Measurements from ENCODE around the gene RFK. TPM values are rescaled to one million over a fixed set of nuclear protein-coding genes. Genes with fewer than 3 reads are reported as not detected.

The RFK gene
- total RNA-seq, 4 donors from 2014 or later: 27.5 to 92.0 (median 57.5) TPM

- intact Hi-C loops (cut with DNase I; ENCODE audit: low total_unique reads): no loop called here
- H3K27ac ChIP-seq: no peak overlapping the region
- no peak overlapping the region for H3K4me3 ChIP-seq
- H3K27me3 ChIP-seq: no peaks in the 10 kb centered on the region
- no peaks in the 10 kb centered on the region for H3K36me3 ChIP-seq
- TF ChIP-seq CTCF (IDR thresholded peaks at IDR 0.05): no peak
- TF ChIP-seq POLR2AphosphoS5 (IDR thresholded peaks at IDR 0.05): no peak
- no peak for TF ChIP-seq EP300 (IDR thresholded peaks at IDR 0.05; ENCODE audit: low read depth)
- no peak for TF ChIP-seq POLR2A (IDR thresholded peaks at IDR 0.05)
- DNase-seq: no peak
- 40 to 46% methylated on average over 1 to 2 of the region's 2 CpGs for WGBS, 2 donors (ENCODE audit: low coverage in 1 of 2)
- no peaks in the 10 kb centered on the region for H3K9me3 ChIP-seq
- in situ Hi-C loops (cut with MboI; ENCODE audit: low pct_ligation_motif_present in 1 of 4, low pct_unique_long_range_greater_than_20kb in 1 of 4, low sequenced_read_pairs in 3 of 4): no loop called here
- peaks cover 7 to 15% (median 12%) of the 10 kb centered on the region in 4 donors for H3K4me1 ChIP-seq
Observed at GRCh38 chr9:76379494-76379893, 14.7 kb downstream of the RFK start.

GRCh38 chr9:76378367-76379073 is 15.7 kb downstream of the RFK start:
- 83 to 85% methylated on average over 5 to 6 of the region's 6 CpGs for WGBS, 2 donors (ENCODE audit: low coverage in 1 of 2)
- in situ Hi-C loops (cut with MboI; ENCODE audit: low pct_ligation_motif_present in 1 of 4, low pct_unique_long_range_greater_than_20kb in 1 of 4, low sequenced_read_pairs in 3 of 4) (no loop called here), intact Hi-C loops (cut with DNase I; ENCODE audit: low total_unique reads) (no loop called here)
- H3K9me3 ChIP-seq: no peaks in the 10 kb centered on the region
- H3K4me3 ChIP-seq: no peak overlapping the region
- DNase-seq: no peak
- no peak overlapping the region for H3K27ac ChIP-seq
- TF ChIP-seq POLR2A (IDR thresholded peaks at IDR 0.05) (no peak), CTCF (IDR thresholded peaks at IDR 0.05) (no peak), POLR2AphosphoS5 (IDR thresholded peaks at IDR 0.05) (no peak), EP300 (IDR thresholded peaks at IDR 0.05; ENCODE audit: low read depth) (no peak)
- H3K27me3 ChIP-seq: no peaks in the 10 kb centered on the region
- no peaks in the 10 kb centered on the region for H3K36me3 ChIP-seq
- H3K4me1 ChIP-seq: peaks cover 11 to 25% (median 22%) of the 10 kb centered on the region in 4 donors

- TF ChIP-seq POLR2A (IDR thresholded peaks at IDR 0.05) (no peak), EP300 (IDR thresholded peaks at IDR 0.05; ENCODE audit: low read depth) (no peak), POLR2AphosphoS5 (IDR thresholded peaks at IDR 0.05) (no peak), CTCF (IDR thresholded peaks at IDR 0.05) (no peak)
- Histone ChIP-seq H3K27ac (no peak overlapping the region), H3K4me3 (no peak overlapping the region), H3K9me3 (no peaks in the 10 kb centered on the region), H3K36me3 (no peaks in the 10 kb centered on the region), H3K27me3 (no peaks in the 10 kb centered on the region), H3K4me1 (peaks cover 12 to 32% (median 29%) of the 10 kb centered on the region in 4 donors)
- intact Hi-C loops (cut with DNase I; ENCODE audit: low total_unique reads): no loop called here
- DNase-seq: no peak
- in situ Hi-C loops (cut with MboI; ENCODE audit: low pct_ligation_motif_present in 1 of 4, low pct_unique_long_range_greater_than_20kb in 1 of 4, low sequenced_read_pairs in 3 of 4): no loop called here
Observed at GRCh38 chr9:76377791-76378190, 16.4 kb downstream of the RFK start.

GRCh38 chr9:76374783-76375559 is 19.3 kb downstream of the RFK start:
- intact Hi-C loops (cut with DNase I; ENCODE audit: low total_unique reads) (no loop called here), in situ Hi-C loops (cut with MboI; ENCODE audit: low pct_ligation_motif_present in 1 of 4, low pct_unique_long_range_greater_than_20kb in 1 of 4, low sequenced_read_pairs in 3 of 4) (no loop called here)
- Histone ChIP-seq H3K27me3 (no peaks in the 10 kb centered on the region), H3K27ac (peak overlapping the region; percentile 69 to 84 (median 76)), H3K4me1 (peaks cover 20 to 51% (median 40%) of the 10 kb centered on the region in 4 donors), H3K9me3 (no peaks in the 10 kb centered on the region), H3K4me3 (no peak overlapping the region), H3K36me3 (no peaks in the 10 kb centered on the region)
- TF ChIP-seq POLR2A (IDR thresholded peaks at IDR 0.05) (peak; percentile 12), CTCF (IDR thresholded peaks at IDR 0.05) (no peak), EP300 (IDR thresholded peaks at IDR 0.05; ENCODE audit: low read depth) (peak; percentile 39), POLR2AphosphoS5 (IDR thresholded peaks at IDR 0.05) (peak; percentile 64 to 84 (median 76))
- WGBS, 2 donors (ENCODE audit: low coverage in 1 of 2): 30 to 66% methylated on average over 2 to 10 of the region's 10 CpGs
- DNase-seq: peak; percentile 92

Data from transverse colon (tissue), 4 donors.